IMR-90 (cell line): ENCODE results near the gene SRPK2. TPM values are rescaled to one million over a fixed set of nuclear protein-coding genes. Genes with fewer than 3 reads are reported as not detected.

Experiments used
- ATAC-seq: fragments of 200-7000 bp; cut with Tn5 transposase; 2 replicates; pipeline ENCODE4 v1.9.1; 2020; ENCODE audit warnings: low read depth, mild to moderate bottlenecking, moderate library complexity
- BruUV-seq: library from RNA; stranded (reverse); fragments of 400-500 nt; replicated peaks from 2 replicates; lab custom pipeline; 2021; lab: Mats Ljungman, UMichigan
- CTCF ChIA-PET: fragments of 300-600 bp; formaldehyde crosslinking; extraction: SDS; loops from one replicate; lab custom pipeline; 2021; ENCODE audit warnings: antibody characterized with exemption; lab: Yijun Ruan, JAX
- POLR2A ChIA-PET: fragments of 300-600 bp; sonication (Branson Sonifier 250); formaldehyde crosslinking; loops from one replicate; lab custom pipeline; 2022; ENCODE audit warnings: antibody characterized with exemption; ENCODE audit not compliant: unreplicated experiment; lab: Charles Lee
- DNase-seq: peaks from one replicate; pipeline ENCODE4 v3.0.0; 2013
- H2AFZ ChIP-seq: replicated peaks from 2 replicates; pipeline ENCODE3; 2013; ENCODE audit warnings: low read length, mild to moderate bottlenecking; ENCODE audit not compliant: poor library complexity
- H2AK5ac ChIP-seq: 2 replicates; pipeline ENCODE4 v1.6.1; 2013; ENCODE audit warnings: low read depth, low read length, inconsistent platforms
- H2AK9ac ChIP-seq: replicated peaks from 2 replicates; pipeline ENCODE3; 2013; ENCODE audit warnings: mild to moderate bottlenecking, low read depth, low read length, moderate library complexity; ENCODE audit not compliant: poor library complexity
- H2BK120ac ChIP-seq: 2 replicates; pipeline ENCODE4 v1.6.1; 2013; ENCODE audit warnings: low read depth, low read length, inconsistent platforms
- H2BK15ac ChIP-seq: 3 replicates; pipeline ENCODE4 v1.6.1; 2013; ENCODE audit warnings: low read depth, low read length, inconsistent platforms
- H2BK20ac ChIP-seq: 2 replicates; pipeline ENCODE4 v1.6.1; 2013; ENCODE audit warnings: low read depth, mild to moderate bottlenecking, inconsistent platforms, low read length, moderate library complexity
- H2BK5ac ChIP-seq: 2 replicates; pipeline ENCODE4 v1.6.1; 2013; ENCODE audit warnings: mild to moderate bottlenecking, low read depth, low read length, inconsistent platforms; ENCODE audit not compliant: poor library complexity, severe bottlenecking
- H3K14ac ChIP-seq: replicated peaks from 2 replicates; pipeline ENCODE4 v1.6.1; 2013; ENCODE audit warnings: low read depth, low read length, inconsistent platforms
- H3K18ac ChIP-seq: 2 replicates; pipeline ENCODE4 v1.6.1; 2013; ENCODE audit warnings: low read depth, low read length, control low read depth
- H3K23ac ChIP-seq: 2 replicates; pipeline ENCODE4 v1.6.1; 2013; ENCODE audit warnings: low read depth, low read length, inconsistent platforms
- H3K27ac ChIP-seq: 2 replicates; pipeline ENCODE4 v1.5.1; 2013; ENCODE audit warnings: mild to moderate bottlenecking, control low read depth, low read length; ENCODE audit not compliant: insufficient read depth
- H3K27me3 ChIP-seq: 2 replicates; pipeline ENCODE4 v1.6.1; 2013; ENCODE audit warnings: low read length; ENCODE audit not compliant: control insufficient read depth, insufficient read depth
- H3K36me3 ChIP-seq: 2 replicates; pipeline ENCODE4 v1.6.1; 2013; ENCODE audit warnings: low read length, mixed read lengths; ENCODE audit not compliant: control insufficient read depth, insufficient read depth
- H3K4ac ChIP-seq: 2 replicates; pipeline ENCODE4 v1.6.1; 2013; ENCODE audit warnings: low read depth, low read length, inconsistent platforms
- H3K4me1 ChIP-seq: 2 replicates; pipeline ENCODE4 v1.6.1; 2013; ENCODE audit warnings: low read length, mixed read lengths; ENCODE audit not compliant: control insufficient read depth, insufficient read depth
- H3K4me2 ChIP-seq: 2 replicates; pipeline ENCODE4 v1.6.1; 2013; ENCODE audit warnings: low read depth, mild to moderate bottlenecking, control low read depth, low read length, moderate library complexity
- H3K4me3 ChIP-seq: 2 replicates; pipeline ENCODE4 v1.5.1; 2013; ENCODE audit warnings: low read depth, mild to moderate bottlenecking, control low read depth, low read length, moderate library complexity; ENCODE audit not compliant: insufficient read depth
- H3K56ac ChIP-seq: 2 replicates; pipeline ENCODE4 v1.6.1; 2013; ENCODE audit warnings: low read length, inconsistent platforms; ENCODE audit not compliant: insufficient read depth; ENCODE audit errors: extremely low read depth
- H3K79me1 ChIP-seq, 2 experiments: 2 replicates each; pipeline ENCODE4 v1.6.1; 2013; ENCODE audit warnings: low read length in 2 of 2, inconsistent platforms in 1 of 2, low read depth in 1 of 2
- H3K9ac ChIP-seq: 2 replicates; pipeline ENCODE4 v1.6.1; 2013; ENCODE audit warnings: low read depth, low read length, control low read depth
- H3K9me1 ChIP-seq: 2 replicates; pipeline ENCODE4 v1.6.1; 2013; ENCODE audit warnings: low read length, inconsistent platforms; ENCODE audit not compliant: insufficient read depth
- H3K9me3 ChIP-seq: 2 replicates; pipeline ENCODE4 v1.6.1; 2013; ENCODE audit warnings: low read length; ENCODE audit not compliant: control insufficient read depth, insufficient read depth
- H4K20me1 ChIP-seq: 2 replicates; pipeline ENCODE4 v1.6.1; 2013; ENCODE audit warnings: low read length, inconsistent platforms; ENCODE audit not compliant: insufficient read depth
- H4K5ac ChIP-seq: 2 replicates; pipeline ENCODE4 v1.6.1; 2013; ENCODE audit warnings: mild to moderate bottlenecking, low read depth, low read length, control low read depth
- H4K8ac ChIP-seq, 2 experiments: 2 replicates each; pipeline ENCODE4 v1.6.1; 2013; ENCODE audit warnings: low read depth in 2 of 2, low read length in 2 of 2, control low read depth in 1 of 2, inconsistent platforms in 1 of 2
- H4K91ac ChIP-seq: 2 replicates; pipeline ENCODE4 v1.6.1; 2013; ENCODE audit warnings: low read depth, low read length, inconsistent platforms; ENCODE audit not compliant: insufficient read depth
- BHLHE40 ChIP-seq: fragments of 150-350 bp; IDR thresholded peaks from 2 replicates; pipeline ENCODE4 v1.6.1; 2016; ENCODE audit warnings: mild to moderate bottlenecking, low read depth, low read length
- CEBPB ChIP-seq: IDR thresholded peaks from 2 replicates; pipeline ENCODE4 v1.6.1; 2012; ENCODE audit warnings: low read depth, low read length, improper control_type of control experiment
- CHD1 ChIP-seq: IDR thresholded peaks from 2 replicates; pipeline ENCODE4 v1.6.1; 2012; ENCODE audit warnings: low read depth, low read length, improper control_type of control experiment
- ELK1 ChIP-seq: fragments of 150-350 bp; IDR thresholded peaks from 2 replicates; pipeline ENCODE4 v1.6.1; 2016; ENCODE audit warnings: low read depth, mild to moderate bottlenecking, low read length, moderate library complexity, borderline replicate concordance
- FOS ChIP-seq: fragments of 150-350 bp; IDR thresholded peaks from 2 replicates; pipeline ENCODE4 v1.6.1; 2016; ENCODE audit warnings: low read depth, low read length
- MAFK ChIP-seq: IDR thresholded peaks from 2 replicates; pipeline ENCODE4 v1.6.1; 2012; ENCODE audit warnings: low read depth, low read length, improper control_type of control experiment
- MAZ ChIP-seq: IDR thresholded peaks from 2 replicates; pipeline ENCODE4 v1.6.1; 2012; ENCODE audit warnings: low read depth, mild to moderate bottlenecking, low read length, improper control_type of control experiment, moderate library complexity, borderline replicate concordance
- MXI1 ChIP-seq: IDR thresholded peaks from 2 replicates; pipeline ENCODE4 v1.6.1; 2012; ENCODE audit warnings: low read depth, mild to moderate bottlenecking, low read length, moderate library complexity, borderline replicate concordance
- NFE2L2 ChIP-seq: fragments of 150-350 bp; IDR thresholded peaks from 2 replicates; pipeline ENCODE4 v1.6.1; 2016; ENCODE audit warnings: low read depth, mild to moderate bottlenecking, low read length
- POLR2A ChIP-seq: IDR thresholded peaks from 2 replicates; pipeline ENCODE4 v1.6.1; 2012; ENCODE audit warnings: mild to moderate bottlenecking, low read depth, low read length
- RAD21 ChIP-seq: IDR thresholded peaks from 2 replicates; pipeline ENCODE4 v1.6.1; 2012; ENCODE audit warnings: low read length, improper control_type of control experiment
- RCOR1 ChIP-seq: IDR thresholded peaks from 2 replicates; pipeline ENCODE4 v1.6.1; 2012; ENCODE audit warnings: mild to moderate bottlenecking, low read length, improper control_type of control experiment; ENCODE audit not compliant: insufficient replicate concordance
- RFX5 ChIP-seq: IDR thresholded peaks from 2 replicates; pipeline ENCODE4 v1.8.0; 2012; ENCODE audit warnings: low read depth, mild to moderate bottlenecking, low read length, moderate library complexity
- SMC3 ChIP-seq: fragments of 150-350 bp; IDR thresholded peaks from 2 replicates; pipeline ENCODE4 v1.6.1; 2016; ENCODE audit warnings: low read depth, mild to moderate bottlenecking, antibody characterized with exemption, low read length, moderate library complexity
- WGBS, 2 experiments: methylation state at CpG; one replicate each; pipeline versions ENCODE4 v1.1.5 to v1.1.7; 2013; ENCODE audit warnings: missing lambda C conversion rate in 2 of 2; ENCODE audit not compliant: insufficient read length in 1 of 2; ENCODE audit errors: extremely low coverage in 2 of 2; 5-methylcytosine and 5-hydroxymethylcytosine counted together
- dilution Hi-C: fragments of 300-500 bp; cut with HindIII; formaldehyde crosslinking; loops from one replicate; pipeline ENCODE4 v1.14.3; 2018; ENCODE audit warnings: low sequenced_read_pairs; ENCODE audit not compliant: unreplicated experiment
- in situ Hi-C: fragments of 300-500 bp; cut with MboI; formaldehyde crosslinking; loops from 3 replicates; pipeline ENCODE4 v1.14.3; 2019; ENCODE audit warnings: low sequenced_read_pairs, inconsistent platforms, mixed read lengths
- intact Hi-C: fragments of 100-400 bp; cut with micrococcal nuclease; formaldehyde crosslinking; loops from 2 replicates; pipeline ENCODE4 v1.10.0; 2022
- polyA plus RNA-seq, 3 experiments: library from polyadenylated mRNA; depleted of rRNA; stranded (reverse); fragments of >200 nt; gene quantifications; 2 replicates each; pipeline ENCODE4 v1.2.3, GENCODE V29; 2012; ENCODE audit warnings: low replicate concordance in 1 of 3
- total RNA-seq: library from RNA; depleted of rRNA; stranded (reverse); fragments of >200 nt; gene quantifications from 2 replicates; pipeline ENCODE4 v1.2.3, GENCODE V29; 2012
- TF ChIP-seq, protein P1 (sequence below): fragments of 150-350 bp; IDR thresholded peaks from 2 replicates; pipeline ENCODE4 v1.6.1; 2017; ENCODE audit warnings: mild to moderate bottlenecking, antibody characterized with exemption, low read length, low read depth
- TF ChIP-seq, protein P2 (sequence below): conservative IDR thresholded peaks from 2 replicates; pipeline ENCODE4 v1.5.1; 2012; ENCODE audit warnings: mild to moderate bottlenecking, low read depth, low read length, improper control_type of control experiment

SRPK2 gene
- total and polyA plus RNA-seq, 2 of the 4 experiments (the other 2 are of a cell fraction), result 13.2 to 33.0 TPM

- no peak overlapping the region for H2BK5ac ChIP-seq
- peaks cover 60% of the 10 kb centered on the region for H4K20me1 ChIP-seq
- in situ Hi-C loops (no loop called here), intact Hi-C loops (no loop called here), dilution Hi-C loops (no loop called here)
- no peak for DNase-seq
- no peak for TF ChIP-seq CHD1
- no peak for TF ChIP-seq FOS
- TF ChIP-seq CEBPB, result no peak
- TF ChIP-seq RAD21, result no peak
- no peak for TF ChIP-seq NFE2L2
- no peak for TF ChIP-seq POLR2A
- no peak for TF ChIP-seq SMC3
- no peak for TF ChIP-seq MAFK
- no peak for TF ChIP-seq ELK1
- no peak for TF ChIP-seq RCOR1
- TF ChIP-seq, protein P1, sequence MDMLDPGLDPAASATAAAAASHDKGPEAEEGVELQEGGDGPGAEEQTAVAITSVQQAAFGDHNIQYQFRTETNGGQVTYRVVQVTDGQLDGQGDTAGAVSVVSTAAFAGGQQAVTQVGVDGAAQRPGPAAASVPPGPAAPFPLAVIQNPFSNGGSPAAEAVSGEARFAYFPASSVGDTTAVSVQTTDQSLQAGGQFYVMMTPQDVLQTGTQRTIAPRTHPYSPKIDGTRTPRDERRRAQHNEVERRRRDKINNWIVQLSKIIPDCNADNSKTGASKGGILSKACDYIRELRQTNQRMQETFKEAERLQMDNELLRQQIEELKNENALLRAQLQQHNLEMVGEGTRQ, result no peak
- TF ChIP-seq BHLHE40, result no peak
- no peak for TF ChIP-seq MAZ
- no peak for TF ChIP-seq RFX5
- TF ChIP-seq, protein P2, sequence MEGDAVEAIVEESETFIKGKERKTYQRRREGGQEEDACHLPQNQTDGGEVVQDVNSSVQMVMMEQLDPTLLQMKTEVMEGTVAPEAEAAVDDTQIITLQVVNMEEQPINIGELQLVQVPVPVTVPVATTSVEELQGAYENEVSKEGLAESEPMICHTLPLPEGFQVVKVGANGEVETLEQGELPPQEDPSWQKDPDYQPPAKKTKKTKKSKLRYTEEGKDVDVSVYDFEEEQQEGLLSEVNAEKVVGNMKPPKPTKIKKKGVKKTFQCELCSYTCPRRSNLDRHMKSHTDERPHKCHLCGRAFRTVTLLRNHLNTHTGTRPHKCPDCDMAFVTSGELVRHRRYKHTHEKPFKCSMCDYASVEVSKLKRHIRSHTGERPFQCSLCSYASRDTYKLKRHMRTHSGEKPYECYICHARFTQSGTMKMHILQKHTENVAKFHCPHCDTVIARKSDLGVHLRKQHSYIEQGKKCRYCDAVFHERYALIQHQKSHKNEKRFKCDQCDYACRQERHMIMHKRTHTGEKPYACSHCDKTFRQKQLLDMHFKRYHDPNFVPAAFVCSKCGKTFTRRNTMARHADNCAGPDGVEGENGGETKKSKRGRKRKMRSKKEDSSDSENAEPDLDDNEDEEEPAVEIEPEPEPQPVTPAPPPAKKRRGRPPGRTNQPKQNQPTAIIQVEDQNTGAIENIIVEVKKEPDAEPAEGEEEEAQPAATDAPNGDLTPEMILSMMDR, result no peak
- no peak for TF ChIP-seq MXI1
- no peak overlapping the region for H3K4ac ChIP-seq
- CTCF ChIA-PET, result no interaction called here
- H3K56ac ChIP-seq, result no peak overlapping the region
- peaks cover 4% of the 10 kb centered on the region; the same call in 1 of the 2 replicates for H3K4me1 ChIP-seq
- no peak overlapping the region for H4K5ac ChIP-seq
- H4K8ac ChIP-seq, result no peak overlapping the region
- peaks cover 3% of the 10 kb centered on the region; the same call in 1 of the 2 replicates for H3K36me3 ChIP-seq
- no peak overlapping the region for H2BK120ac ChIP-seq
- H3K9me3 ChIP-seq, result no peaks in the 10 kb centered on the region
- no peak overlapping the region for H2AFZ ChIP-seq
- H3K4me2 ChIP-seq, result no peak overlapping the region
- no peak overlapping the region for H2AK5ac ChIP-seq
- H2BK15ac ChIP-seq, result no peak overlapping the region
- no peak overlapping the region for H4K91ac ChIP-seq
- WGBS, 2 experiments, result no CpG with 5 or more reads among the region's 4 CpGs
- no peak for ATAC-seq
- H3K23ac ChIP-seq, result no peak overlapping the region
- peaks cover 2% of the 10 kb centered on the region; the same call in 1 of the 2 replicates for H3K9me1 ChIP-seq
- H2BK20ac ChIP-seq, result no peak overlapping the region
- H3K27me3 ChIP-seq, result no peaks in the 10 kb centered on the region
- POLR2A ChIA-PET, result no interaction called here
- no peak overlapping the region for H3K14ac ChIP-seq
- H3K27ac ChIP-seq, result no peak overlapping the region
- H3K18ac ChIP-seq, result no peak overlapping the region
- H2AK9ac ChIP-seq, result no peak overlapping the region
- H3K9ac ChIP-seq, result no peak overlapping the region
- BruUV-seq, result no TSS peak
- H3K79me1 ChIP-seq, result peaks cover 37 to 63% of the 10 kb centered on the region in 2 experiments
- no peak overlapping the region for H3K4me3 ChIP-seq
Observed at GRCh38 chr7:105234886-105235285, 153.8 kb downstream of the SRPK2 start.
